Stimulated activated CD4-positive, alpha-beta T cell treated with anti-CD3 and anti-CD28 coated beads, Interleukin-15, amount 100 ng/mL, for 24 hours (primary cell): Measurements from ENCODE around the gene AGBL1.
"Not testable (repeated sequence)": the region's sequence is repeated elsewhere in the genome, so short reads cannot be mapped to it uniquely, and the experiment has no call there.

ENCODE experiments used
- DNase-seq: peaks from one replicate; pipeline ENCODE4 v3.0.0-alpha.2; 2020

Gene AGBL1

DNA sequence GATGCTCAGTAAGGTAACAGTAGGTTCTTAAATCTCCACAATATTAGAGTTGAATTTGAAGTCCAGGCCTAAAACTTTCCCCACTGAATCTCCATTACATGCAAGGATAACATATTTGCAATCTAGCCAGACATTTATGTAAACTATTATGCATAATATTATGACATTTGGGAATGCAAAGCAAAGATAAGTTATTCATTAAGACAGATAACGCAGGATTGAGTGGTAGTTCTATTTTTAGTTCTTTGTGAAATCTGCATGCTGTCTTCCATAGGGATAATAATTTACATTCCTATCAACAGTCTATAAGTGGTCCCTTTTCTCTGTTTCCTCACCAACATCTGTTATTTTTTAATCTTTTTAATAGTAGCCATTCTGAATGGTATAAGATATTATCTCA, 333.5 kb downstream of the AGBL1 start:
- no peak for DNase-seq

DNA sequence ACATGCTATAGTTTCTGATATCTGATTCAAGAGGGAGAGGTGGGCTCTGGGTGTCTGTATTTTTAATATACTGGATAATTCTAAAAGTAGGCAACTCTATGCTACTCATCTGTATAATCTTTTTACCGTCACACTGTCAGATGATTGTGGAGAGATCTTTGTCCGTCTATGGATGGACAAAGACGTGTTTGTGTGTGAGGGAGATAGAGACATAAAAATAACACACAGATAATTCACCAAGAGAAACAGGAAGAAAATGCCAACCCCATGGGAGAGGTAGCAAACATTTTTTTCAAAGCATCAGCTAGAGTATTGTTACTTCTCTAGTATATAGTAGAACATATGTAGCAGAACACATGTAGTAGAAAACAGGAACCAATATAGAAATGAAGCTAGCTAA, 346.1 kb downstream of the AGBL1 start:
- DNase-seq = no peak

DNA sequence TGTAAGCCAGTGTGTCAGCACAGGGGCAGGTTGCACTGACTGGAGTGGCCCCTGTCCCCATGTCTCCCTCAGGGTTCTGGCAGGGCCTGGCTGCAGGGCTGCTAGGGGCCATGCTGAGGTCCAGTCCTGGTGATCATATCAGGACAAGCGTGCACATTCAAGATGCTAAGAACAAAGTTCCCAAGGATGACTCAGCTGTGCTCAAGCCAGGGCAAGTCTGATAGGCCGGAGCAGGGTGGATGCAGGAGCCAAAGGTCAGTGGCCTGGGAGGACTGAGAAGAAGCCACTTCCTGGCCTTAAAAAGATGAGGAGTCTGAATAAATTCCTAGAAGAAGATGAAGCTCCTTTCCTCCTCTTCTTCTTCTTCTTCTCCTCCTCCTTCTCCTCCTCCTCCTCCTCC, 353.2 kb downstream of the AGBL1 start:
- no peak for DNase-seq

DNA sequence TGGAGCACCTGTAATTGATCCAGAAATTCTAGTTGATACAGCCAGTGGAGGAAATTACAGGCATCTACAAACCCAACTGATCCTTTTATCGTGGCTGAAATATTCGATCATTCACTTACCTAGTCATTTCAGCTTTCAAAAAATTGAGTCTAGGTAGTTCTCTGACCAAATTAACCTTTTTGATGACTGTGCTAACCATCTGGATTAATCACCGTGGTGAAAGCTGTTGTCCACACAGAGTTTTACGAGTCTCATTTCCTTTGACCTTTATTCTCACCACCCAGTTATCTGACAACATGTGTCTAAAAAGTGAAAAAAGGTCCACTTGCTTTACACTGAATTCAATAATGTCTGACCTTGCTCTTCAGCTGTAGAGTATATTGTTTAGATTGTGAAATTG, 354.3 kb downstream of the AGBL1 start:
- DNase-seq = no peak

DNA sequence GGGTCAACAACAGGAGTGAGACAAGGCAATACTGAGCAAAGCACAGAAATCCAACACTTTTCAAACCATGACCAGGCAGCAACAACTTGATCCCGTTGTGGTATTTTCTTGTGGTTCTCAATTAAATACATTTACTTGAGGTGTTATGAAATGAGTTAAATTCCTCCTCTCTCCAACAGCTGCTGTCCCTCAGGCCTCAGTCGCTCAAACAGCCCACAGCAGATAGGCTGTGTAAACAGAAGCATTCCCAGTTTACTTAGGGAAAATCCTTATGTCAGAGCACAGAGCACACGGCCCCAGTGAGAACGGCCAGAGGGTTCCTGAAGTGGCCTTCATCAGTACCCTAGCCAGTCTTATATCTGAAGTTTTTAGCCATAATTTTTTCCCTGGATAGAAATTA, 359.9 kb downstream of the AGBL1 start:
- DNase-seq = no peak

DNA sequence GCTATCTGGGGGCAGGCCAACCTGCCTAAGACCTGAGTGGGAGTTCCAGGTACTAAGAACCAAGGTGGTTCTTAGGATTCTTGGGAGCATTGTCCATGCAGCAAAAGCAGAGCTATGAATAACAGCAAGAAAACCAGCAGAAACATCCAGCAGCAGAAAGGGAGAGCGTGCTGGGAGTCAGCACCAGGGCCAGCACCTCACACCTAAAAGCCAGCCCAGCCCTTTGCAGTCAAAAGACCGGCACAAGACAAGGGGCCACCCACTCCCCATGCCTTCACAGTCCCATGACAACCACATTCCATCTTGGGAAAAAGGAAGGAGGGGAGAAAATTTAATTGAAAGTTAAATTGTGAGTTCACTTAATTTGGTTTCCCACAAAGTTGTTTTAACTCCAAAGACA, 364.9 kb downstream of the AGBL1 start:
- no peak for DNase-seq

DNA sequence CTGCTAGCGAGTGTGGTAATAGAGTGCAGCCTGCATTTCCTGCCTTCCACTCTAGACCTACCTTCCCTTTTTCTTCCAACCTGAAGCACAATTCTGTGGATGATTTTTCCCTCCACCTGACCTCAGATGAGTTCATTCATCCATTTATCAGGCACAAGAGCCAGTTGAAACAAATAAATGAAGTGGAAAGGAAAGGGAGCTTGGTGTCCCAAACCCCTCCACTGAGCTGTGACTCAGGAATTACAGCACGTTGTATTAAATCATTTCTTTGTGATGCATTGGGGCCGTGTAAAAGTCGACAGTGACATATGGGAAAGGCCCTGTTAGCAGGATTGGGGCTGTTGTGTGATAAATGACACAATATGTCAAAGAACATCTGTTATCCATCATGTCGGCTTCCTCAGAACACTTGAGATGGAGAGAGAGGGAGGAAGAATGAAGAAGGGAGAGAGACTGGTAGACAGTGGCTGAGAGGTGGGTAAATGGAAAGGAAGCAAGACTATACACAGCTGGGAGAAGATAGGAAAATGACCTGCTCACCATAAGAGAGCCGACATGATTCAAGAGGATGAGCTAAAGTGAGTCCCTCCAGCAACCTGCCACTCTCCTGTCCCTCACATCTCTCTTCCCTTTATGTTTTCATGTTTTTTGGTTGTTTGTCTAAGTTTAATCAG, 366.0 kb downstream of the AGBL1 start:
- DNase-seq = no peak

DNA sequence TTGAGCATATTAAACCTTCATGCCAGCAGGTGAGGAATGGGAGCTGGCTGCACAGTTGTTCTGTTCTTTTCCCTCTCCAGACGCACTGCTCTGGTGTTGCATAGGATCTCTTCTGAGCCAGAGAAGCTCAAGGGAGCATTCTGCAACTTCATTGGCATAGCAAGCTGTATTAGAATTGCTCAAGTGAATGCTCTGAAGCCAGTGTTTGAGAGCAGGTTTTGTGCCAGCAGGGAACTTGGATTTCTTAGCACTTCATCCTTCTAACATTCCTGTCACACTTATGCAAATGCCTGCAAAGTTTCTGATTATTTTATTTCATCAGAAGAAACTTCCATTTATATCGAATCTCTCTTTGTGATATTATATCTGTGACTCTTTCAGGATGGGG, 366.6 kb downstream of the AGBL1 start:
- no peak for DNase-seq

DNA sequence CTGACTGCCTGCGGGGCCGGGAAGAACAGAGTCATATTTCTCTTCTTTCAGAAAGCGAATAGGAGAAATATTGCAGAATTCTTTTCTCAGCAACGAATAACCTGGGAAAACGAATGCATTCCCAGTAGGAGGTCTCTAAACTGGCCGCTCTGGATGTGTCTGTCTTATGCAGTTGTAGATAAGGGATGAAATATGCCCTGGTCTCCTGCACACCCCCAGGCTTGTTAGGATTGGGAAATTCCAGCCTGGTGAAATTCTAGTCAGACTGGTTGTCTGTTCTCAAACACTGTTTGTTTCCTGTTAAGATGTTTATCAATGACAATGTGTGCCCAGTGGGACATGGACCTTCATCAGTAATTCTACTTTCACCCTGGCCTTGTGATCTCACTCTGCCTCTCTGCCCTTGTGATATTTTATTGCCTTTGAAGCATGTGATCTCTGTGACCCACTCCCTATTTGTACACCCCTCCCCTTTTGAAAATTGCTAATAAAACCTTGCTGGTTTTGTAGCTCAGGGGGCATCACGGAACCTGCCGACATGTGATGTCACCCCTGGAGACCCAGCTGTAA, 385.9 kb downstream of the AGBL1 start:
- not testable (repeated sequence) for DNase-seq

DNA sequence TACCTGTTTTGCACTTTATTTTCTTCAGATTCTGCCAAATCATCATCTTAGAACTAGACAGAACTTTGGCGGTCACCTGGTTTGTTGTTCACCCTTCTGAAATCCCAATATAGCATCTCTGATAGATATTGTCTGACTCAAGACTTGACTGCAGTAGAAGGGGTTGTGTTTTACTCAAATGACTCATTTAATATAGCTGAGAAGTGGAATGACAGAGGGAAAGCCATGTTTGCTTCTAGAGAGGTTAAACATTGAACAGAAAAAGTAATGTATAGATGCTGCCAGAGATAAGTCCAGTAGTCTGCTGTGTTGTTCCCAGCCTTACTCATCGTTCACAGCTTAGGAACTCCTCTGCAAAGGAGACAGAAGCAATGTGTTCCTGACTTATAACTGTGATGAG, 402.0 kb downstream of the AGBL1 start:
- no peak for DNase-seq

DNA sequence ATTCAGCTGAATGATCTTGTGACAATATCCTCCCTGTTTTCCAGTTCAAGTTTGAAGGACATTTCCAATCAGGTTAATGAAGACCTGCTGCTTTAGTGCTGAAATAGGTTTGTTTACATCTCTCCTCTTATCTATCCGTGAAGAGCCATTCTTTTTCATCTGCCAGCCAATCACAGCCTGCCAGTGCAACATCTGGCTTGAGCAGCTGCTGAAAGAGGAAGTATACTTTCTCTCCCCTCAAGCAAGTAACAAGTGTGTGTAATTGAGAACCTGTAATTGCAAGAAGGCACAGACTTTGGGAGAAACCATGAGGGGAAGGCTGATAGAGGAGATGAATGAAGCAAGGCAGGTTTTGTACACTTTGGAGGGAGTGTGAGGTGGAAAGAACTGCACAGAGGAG, 404.3 kb downstream of the AGBL1 start:
- no peak for DNase-seq

DNA sequence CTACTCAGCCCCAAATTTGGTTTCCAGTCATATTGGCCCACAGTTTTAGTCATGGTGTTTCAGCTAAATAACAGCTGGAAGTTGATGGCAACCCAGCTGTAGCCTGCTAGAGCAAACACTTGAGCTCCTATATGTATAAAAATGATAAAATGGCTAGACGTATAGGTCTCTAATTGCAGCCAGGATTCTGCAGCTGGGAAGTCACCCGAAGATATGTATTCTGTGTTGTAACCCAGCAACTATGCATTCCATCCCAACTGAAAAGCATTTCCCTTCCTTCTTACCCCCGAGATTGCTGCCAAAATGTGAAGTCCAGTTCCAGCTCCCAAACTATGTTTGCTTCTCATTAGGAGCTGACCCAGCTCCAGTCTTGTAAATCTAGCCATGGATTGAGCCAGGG, 408.4 kb downstream of the AGBL1 start:
- DNase-seq = no peak

DNA sequence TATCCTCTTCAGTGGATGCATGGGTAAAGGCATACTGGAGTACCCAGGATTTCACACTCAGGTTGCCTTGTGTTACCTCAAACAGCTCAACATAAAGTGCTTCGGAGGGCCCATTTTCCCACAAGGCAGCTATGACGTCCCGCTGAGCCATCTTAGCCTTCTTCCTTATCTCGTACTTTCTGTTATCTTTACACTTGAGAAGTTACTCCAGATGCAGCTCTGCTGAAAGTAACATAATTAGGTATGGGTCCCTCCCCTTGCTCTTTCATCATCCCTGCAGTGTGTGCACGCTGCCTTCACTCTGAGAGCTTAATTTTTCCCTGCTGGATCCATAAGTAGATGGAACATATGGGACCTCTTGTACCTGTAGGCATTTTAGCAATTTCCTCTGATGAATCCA, 410.3 kb downstream of the AGBL1 start:
- DNase-seq = no peak

DNA sequence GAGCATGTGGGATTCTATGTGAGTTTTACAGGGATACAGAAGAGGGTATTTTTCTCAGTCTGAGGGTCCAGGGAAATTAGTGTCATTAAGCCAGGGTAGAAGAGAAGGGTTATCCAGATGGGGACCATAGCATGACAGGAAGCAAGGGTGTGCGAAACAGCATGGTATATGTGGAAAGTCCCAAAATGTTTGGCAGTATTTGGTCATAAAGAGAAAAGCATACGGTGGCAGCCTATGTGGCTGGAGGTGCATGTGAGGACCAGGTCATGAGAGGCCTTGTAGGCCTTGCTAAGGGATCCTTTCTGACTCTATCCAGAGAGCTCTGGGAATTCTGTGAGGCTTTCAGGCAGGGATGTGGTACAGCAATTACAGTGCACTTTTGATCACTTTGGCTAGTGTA, 411.4 kb downstream of the AGBL1 start:
- no peak for DNase-seq

DNA sequence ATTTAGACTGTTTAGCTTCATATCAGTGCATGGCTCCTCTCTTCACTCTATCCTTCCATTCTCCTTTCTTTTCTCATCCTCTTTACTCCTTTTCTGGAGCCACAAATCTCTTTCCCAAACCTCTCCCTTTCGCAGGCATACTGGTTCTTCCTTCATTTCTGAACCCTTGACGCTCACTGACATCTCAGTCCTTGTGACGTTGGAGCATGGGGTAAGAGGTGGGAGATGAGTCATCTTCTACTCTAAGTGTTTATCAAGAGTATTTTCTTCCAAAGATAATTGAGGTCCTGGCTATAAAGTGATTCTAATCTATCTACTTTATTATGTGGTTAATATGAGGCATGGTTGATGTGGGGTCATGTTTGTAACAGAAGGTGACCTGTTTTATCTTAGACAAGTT, 414.2 kb downstream of the AGBL1 start:
- DNase-seq = no peak

DNA sequence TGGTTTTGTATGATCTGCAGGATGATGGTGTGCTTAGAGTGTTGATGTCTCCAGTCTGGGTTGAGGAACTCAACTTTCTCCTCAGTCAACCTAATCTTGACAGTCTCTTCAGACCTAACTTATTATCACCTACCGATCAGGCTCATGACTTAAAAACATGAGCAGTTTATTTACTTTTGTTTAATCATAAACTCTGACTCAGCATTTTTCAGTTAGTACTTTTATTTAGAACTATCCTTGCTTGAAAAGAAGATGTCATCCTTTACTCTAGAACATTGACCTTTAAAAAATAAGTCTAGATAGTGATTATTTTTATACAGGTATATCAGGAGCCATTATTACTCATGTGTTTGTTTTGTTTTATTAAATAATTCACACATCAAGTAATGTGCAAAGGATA, 414.8 kb downstream of the AGBL1 start:
- DNase-seq = no peak

DNA sequence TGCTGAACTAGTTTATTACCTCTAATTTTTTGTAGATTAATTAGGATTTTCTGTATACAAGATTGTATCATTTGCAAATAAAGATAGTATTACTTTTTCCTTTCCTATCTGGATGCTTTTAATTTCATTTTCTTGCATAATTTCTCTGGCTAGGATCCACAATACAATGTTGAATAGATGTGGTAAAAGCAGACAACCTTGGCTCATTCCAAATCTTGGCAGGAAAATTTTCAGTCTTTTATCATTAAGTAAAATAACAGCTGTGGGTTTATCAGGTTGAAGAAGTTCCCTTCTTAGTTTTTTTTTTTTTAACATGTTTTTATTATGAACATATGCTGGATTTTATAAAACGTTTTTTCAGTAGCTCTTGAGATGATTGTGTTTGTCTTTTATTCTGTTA, 422.6 kb downstream of the AGBL1 start:
- DNase-seq = no peak

DNA sequence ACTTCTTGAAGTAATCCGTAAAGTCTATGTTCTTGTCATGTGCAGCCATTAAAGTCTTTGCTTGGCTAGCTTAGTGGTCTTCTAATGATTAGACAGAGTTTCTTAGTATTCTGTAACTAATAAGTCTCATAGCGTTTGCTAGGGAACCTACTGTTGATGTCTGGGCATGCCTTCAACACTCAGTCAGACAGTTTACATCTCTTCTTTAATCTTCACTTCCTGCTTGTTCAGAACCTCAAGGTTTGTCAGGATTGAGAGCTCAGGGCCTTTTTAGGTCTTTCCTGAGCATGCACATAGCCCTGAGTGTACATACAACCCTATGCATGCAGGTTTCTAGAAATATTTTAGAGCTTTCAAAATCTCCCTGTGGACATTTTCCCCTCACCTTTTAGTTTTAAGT, 426.3 kb downstream of the AGBL1 start:
- no peak for DNase-seq

DNA sequence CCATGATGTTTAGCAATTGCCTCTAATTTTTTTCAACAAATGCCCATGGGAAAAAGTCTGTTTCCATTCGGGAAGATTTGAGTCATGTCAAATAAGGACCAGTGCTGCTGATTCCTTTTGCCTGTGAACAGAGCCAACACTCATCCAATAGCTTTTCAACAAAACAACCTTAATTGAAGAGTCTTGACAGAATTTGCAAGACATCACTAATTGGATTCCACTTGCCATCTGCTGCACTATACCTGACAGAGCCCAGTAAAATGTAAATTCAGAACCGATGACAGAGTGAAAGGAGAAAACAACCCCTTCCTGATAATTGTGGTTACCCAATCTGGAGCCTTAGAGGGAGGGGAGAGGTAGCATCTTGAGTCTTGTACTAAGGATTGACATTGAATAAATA, 426.7 kb downstream of the AGBL1 start:
- no peak for DNase-seq

DNA sequence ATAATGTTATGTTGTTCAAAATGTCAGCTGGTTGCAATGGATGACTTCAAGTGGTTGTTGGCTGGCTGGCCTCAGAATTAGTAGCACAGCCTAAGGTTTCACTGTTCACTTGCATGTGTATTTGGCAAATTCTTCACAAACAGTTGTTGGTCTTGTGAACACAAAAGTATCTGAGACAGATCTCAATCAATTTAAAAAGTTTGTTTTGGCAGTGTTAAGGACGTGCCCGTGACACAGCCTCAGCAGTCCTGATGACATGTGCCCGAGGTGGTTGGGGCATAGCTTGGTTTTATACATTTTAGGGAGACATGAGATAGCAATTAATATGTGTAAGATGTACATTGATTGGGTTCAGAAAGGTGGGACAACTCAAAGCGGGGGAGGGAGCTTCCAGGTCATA, 436.0 kb downstream of the AGBL1 start:
- DNase-seq = no peak

DNA sequence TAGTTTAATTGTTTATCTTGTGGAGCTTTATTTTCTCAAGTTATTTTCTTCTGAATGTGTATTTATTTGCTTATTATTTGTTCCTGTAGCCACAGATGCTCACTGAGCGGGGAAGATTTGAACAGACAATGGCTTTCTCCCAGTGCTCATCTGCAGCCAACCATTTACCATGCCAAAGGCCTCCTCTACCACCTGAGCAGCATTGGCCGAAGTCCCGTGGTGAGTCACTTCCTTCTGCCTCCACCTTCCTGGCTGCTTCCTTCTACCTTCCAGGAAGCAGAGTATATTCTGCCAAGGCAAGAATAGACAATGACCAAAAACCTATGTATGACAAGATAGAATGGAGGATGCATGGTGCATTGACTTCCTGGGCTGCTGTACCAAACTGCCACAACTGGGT, 443.1 kb downstream of the AGBL1 start:
- DNase-seq = no peak

DNA sequence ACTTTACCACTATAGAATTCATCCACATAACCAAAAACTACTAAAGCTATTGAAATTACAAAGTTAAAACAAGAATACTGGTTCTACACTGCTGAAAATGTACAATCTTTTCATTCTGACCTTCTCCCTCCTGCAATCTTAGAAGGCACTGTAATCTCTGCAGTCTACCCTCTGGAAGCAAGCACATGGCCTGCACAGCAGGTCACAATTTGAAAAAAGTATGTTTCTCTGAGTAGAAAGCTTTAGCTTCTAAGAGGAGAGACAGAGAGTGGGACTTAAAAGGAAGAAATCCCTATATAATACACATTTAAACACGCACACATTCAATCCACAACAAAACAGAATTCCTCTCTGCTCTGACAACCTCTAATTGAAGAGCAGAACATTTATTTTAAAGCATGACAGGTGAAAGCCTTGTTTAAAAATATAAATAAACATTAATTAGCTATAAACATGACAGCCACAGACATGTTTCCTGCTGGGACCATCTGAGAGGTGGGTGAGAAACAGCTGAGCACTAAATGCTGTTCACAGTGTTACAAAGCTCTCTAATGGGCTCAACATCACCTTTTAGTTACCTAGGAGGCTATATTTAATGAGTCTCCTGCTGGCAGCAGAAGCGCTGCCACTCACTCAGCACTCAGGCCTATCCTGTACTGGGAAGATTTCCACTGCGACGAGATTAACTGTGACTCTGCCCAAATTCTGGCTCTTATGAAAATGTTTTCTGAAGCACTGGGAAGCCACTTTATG, 447.4 kb downstream of the AGBL1 start:
- DNase-seq = no peak

DNA sequence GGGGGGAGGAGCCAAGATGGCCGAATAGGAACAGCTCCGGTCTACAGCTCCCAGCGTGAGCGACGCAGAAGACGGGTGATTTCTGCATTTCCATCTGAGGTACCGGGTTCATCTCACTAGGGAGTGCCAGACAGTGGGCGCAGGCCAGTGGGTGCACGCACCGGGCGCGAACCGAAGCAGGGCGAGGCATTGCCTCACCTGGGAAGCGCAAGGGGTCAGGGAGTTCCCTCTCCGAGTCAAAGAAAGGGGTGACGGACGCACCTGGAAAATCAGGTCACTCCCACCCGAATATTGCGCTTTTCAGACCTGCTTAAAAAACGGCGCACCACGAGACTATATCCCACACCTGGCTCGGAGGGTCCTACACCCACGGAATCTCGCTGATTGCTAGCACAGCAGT, 448.4 kb downstream of the AGBL1 start:
- not testable (repeated sequence) for DNase-seq

DNA sequence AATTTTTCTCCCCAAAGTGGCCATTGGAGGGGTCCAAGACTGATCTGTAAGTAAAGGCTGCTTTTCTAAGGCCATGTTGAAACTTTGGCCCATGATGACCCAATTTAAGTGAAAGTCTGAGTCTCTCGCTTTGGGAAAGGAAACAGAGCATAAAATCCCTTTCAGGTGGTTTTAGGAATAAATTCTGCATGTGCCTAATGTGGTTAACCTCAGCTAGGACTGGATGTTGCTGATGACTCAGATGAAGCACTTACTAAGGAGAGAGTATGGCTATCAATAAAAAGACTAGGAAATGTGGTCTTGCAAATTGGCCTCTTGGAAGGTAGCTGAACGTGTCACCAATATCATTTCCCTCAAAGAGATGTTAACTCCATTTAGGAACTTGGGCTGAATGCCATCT, 458.5 kb downstream of the AGBL1 start:
- no peak for DNase-seq
